HCT116 (cell line): ENCODE results near the gene COL4A1.

Source experiments
- CTCF ChIP-seq, 3 experiments: fragments of 200-600 bp in 1 of 3; sonication (generic) in 1 of 3; IDR thresholded peaks in 2 of 3; conservative IDR thresholded peaks in 1 of 3; 2 replicates each; pipeline ENCODE4 v1.5.1; 2012 to 2017; ENCODE audit warnings: low read depth in 2 of 3, low read length in 2 of 3, antibody characterized with exemption in 1 of 3, borderline replicate concordance in 1 of 3, control low read depth in 1 of 3, mild to moderate bottlenecking in 1 of 3, mixed read lengths in 1 of 3, mixed run types in 1 of 3, moderate library complexity in 1 of 3; ENCODE audit not compliant: insufficient read depth in 1 of 3
- EZH2 ChIP-seq: fragments of 200-600 bp; sonication (generic); IDR thresholded peaks from 2 replicates; pipeline ENCODE4 v1.6.1; 2017; ENCODE audit warnings: antibody characterized with exemption, mixed run types
- FOSL1 ChIP-seq: IDR thresholded peaks from 2 replicates; pipeline ENCODE4 v1.6.1; 2012; ENCODE audit warnings: low read depth
- POLR2AphosphoS5 ChIP-seq: IDR thresholded peaks from 2 replicates; pipeline ENCODE4 v1.6.1; 2011; ENCODE audit warnings: mild to moderate bottlenecking, low read depth, low read length, moderate library complexity
- SIN3A ChIP-seq: IDR thresholded peaks from 2 replicates; pipeline ENCODE4 v1.6.1; 2012; ENCODE audit warnings: low read depth

DNA sequence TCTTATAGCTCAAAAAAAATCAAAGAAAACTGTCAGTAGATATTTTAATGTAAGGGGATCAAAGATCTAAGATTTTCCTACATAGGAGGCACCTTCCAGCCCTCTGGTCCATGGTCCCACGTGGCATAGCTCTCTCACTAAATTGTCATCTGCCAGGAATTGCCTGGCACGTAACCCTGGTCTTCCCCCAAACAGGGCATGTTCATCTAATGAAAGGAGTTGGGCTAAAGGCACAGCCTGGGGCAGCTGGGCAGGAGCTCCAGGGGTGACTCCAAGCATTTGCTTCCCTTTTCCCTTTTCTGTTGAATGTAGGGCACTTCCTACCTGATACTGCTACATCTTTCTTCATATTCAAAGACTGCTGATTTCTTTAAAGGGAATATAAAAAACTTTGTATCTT, 148.7 kb downstream of the COL4A1 start:
- TF ChIP-seq EZH2 = no peak
- TF ChIP-seq SIN3A = no peak
- no peak for TF ChIP-seq CTCF (IDR thresholded peaks at IDR 0.05 in 2 of 3, conservative IDR thresholded peaks at IDR 0.05 in 1 of 3; ENCODE audit: borderline replicate concordance in 1 of 3, insufficient read depth in 1 of 3, low read depth in 2 of 3, low read length in 2 of 3)
- TF ChIP-seq POLR2AphosphoS5 = no peak
- TF ChIP-seq FOSL1 = no peak
